Endothelial cell of umbilical vein (primary cell): ENCODE results near the gene NPM3.

Experiments
- FOS ChIP-seq: IDR thresholded peaks from 2 replicates; pipeline ENCODE4 v1.6.1; 2011; ENCODE audit warnings: mild to moderate bottlenecking, low read length, moderate library complexity, borderline replicate concordance; ENCODE audit not compliant: insufficient read depth
- JUN ChIP-seq: IDR thresholded peaks from 2 replicates; pipeline ENCODE4 v1.6.1; 2011; ENCODE audit warnings: borderline replicate concordance, low read depth; ENCODE audit not compliant: insufficient read length, insufficient read depth
- POLR2A ChIP-seq: IDR thresholded peaks from 2 replicates; pipeline ENCODE4 v1.6.1; 2012; ENCODE audit warnings: low read depth, mild to moderate bottlenecking, control low read depth, low read length
- POLR2AphosphoS5 ChIP-seq: IDR thresholded peaks from 2 replicates; pipeline ENCODE4 v1.6.1; 2012; ENCODE audit warnings: low read depth, mild to moderate bottlenecking, control low read depth, low read length, moderate library complexity; ENCODE audit not compliant: insufficient read depth
- TF ChIP-seq, protein P1 (sequence below), 2 donors: IDR thresholded peaks; 1 replicate in 1 of 2; 2 replicates in 1 of 2; pipeline ENCODE4 v1.5.1; 2011; ENCODE audit warnings: low read length in 2 of 2, mild to moderate bottlenecking in 2 of 2, moderate library complexity in 2 of 2, control low read depth in 1 of 2, inconsistent platforms in 1 of 2, low read depth in 1 of 2; ENCODE audit not compliant: insufficient read depth in 1 of 2; ENCODE audit errors: extremely low read depth in 1 of 2
- TF ChIP-seq, protein P2 (sequence below): IDR thresholded peaks from 2 replicates; pipeline ENCODE4 v1.6.1; 2011; ENCODE audit not compliant: insufficient read depth, insufficient read length

DNA sequence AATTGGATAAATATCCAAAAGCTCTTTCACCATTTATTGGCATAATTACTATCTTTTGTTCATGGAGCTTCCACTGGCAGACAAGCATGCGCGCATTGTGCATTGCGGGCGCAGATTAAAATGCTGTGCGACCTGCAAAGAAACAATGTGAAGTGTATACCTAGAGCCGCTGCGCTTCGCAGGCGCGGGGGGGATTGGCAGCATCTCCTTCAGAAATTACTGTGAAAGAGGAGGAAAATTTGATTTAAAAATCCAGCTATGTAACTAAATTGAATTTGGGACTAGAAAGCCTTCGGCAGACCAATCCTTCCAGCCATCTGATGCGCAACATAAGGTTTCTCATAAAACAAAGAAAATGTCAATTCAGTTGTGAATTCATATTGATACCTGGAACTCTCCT is 10.3 kb upstream of the NPM3 start:
- TF ChIP-seq, protein P1, sequence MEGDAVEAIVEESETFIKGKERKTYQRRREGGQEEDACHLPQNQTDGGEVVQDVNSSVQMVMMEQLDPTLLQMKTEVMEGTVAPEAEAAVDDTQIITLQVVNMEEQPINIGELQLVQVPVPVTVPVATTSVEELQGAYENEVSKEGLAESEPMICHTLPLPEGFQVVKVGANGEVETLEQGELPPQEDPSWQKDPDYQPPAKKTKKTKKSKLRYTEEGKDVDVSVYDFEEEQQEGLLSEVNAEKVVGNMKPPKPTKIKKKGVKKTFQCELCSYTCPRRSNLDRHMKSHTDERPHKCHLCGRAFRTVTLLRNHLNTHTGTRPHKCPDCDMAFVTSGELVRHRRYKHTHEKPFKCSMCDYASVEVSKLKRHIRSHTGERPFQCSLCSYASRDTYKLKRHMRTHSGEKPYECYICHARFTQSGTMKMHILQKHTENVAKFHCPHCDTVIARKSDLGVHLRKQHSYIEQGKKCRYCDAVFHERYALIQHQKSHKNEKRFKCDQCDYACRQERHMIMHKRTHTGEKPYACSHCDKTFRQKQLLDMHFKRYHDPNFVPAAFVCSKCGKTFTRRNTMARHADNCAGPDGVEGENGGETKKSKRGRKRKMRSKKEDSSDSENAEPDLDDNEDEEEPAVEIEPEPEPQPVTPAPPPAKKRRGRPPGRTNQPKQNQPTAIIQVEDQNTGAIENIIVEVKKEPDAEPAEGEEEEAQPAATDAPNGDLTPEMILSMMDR (IDR thresholded peaks at IDR 0.05; ENCODE audit: extremely low read depth in 1 of 2, insufficient read depth in 1 of 2, low read depth in 1 of 2, low read length in 2 of 2): no peak
- TF ChIP-seq POLR2A (no peak), FOS (no peak), POLR2AphosphoS5 (no peak), JUN (no peak)
- TF ChIP-seq, protein P2, sequence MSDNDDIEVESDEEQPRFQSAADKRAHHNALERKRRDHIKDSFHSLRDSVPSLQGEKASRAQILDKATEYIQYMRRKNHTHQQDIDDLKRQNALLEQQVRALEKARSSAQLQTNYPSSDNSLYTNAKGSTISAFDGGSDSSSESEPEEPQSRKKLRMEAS: no peak
